Epithelial cell of esophagus (primary cell): ENCODE measurements around the gene HS3ST4.

ENCODE experiments used
- DNase-seq: peaks from one replicate; pipeline ENCODE4 v3.0.0; 2010; ENCODE audit warnings: low read depth
- H3K4me3 ChIP-seq: 2 replicates; pipeline ENCODE4 v1.5.1; 2011; ENCODE audit warnings: mild to moderate bottlenecking, low read length, control low read depth
- TF ChIP-seq, protein P1 (sequence below): IDR thresholded peaks from 2 replicates; pipeline ENCODE4 v1.5.1; 2011; ENCODE audit warnings: low read depth, mild to moderate bottlenecking, low read length, control low read depth, inconsistent platforms; ENCODE audit not compliant: insufficient read depth; ENCODE audit errors: missing control alignments

Gene HS3ST4

DNA sequence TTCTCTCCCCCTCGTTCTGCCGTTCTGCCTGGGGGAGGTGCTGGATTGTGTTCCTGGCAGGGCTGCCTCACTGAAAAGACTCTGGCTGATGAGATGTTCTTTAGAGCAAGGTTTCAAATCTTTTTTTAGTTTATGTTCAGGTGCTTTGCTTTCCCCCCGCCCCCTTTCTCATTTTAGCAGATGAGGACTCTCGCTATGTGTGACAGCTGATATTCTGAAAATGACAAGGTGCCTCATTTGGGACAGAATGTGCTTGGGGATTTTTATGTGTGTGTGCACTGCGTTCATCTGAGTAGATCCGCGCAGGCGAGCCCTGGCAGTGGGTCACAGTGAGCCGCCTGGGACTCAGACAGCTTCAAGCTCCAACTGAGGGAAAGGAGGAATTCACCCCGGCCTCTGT, 205.9 kb downstream of the HS3ST4 start:
- no peak for DNase-seq
- H3K4me3 ChIP-seq: no peak overlapping the region
- TF ChIP-seq, protein P1, sequence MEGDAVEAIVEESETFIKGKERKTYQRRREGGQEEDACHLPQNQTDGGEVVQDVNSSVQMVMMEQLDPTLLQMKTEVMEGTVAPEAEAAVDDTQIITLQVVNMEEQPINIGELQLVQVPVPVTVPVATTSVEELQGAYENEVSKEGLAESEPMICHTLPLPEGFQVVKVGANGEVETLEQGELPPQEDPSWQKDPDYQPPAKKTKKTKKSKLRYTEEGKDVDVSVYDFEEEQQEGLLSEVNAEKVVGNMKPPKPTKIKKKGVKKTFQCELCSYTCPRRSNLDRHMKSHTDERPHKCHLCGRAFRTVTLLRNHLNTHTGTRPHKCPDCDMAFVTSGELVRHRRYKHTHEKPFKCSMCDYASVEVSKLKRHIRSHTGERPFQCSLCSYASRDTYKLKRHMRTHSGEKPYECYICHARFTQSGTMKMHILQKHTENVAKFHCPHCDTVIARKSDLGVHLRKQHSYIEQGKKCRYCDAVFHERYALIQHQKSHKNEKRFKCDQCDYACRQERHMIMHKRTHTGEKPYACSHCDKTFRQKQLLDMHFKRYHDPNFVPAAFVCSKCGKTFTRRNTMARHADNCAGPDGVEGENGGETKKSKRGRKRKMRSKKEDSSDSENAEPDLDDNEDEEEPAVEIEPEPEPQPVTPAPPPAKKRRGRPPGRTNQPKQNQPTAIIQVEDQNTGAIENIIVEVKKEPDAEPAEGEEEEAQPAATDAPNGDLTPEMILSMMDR: no peak

DNA sequence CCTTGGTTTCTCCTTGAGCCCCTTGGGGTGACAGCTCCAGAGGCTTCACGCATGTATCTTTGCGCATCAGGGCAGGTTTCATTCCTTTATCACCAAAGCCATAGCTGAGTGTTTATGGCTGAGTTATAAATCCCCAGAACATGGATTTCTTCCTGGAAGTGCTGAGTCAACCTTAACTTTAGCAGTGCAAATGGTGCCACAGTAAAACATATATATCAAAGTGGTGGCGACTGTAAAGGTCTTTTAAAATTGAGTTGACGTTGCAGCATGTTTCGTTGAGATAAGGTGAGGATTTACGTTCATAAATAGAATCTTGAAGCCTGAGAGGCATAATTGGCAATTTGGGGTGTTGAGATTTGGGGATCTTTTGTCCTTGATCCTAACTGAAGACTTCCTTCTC, 214.1 kb downstream of the HS3ST4 start:
- H3K4me3 ChIP-seq: no peak overlapping the region
- TF ChIP-seq, protein P1: no peak
- no peak for DNase-seq

DNA sequence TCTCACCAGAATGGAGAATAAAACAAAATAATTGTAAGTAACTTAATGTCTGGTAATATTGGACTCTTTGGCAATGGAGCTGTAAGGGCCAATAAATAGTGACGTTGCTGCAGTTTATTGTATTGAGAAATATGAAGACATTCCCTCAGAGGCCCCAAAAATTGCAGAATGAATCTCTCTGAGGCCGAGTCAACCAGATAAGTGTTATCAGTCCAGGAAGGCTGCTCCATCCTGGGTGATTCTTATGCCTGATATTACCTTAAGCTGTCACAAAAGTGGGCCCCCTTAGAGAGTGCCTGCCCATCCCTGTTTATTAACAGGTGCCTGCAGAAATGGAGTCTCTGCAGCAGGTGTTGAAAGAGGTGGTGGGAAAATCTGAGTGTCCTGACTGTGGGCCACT, 219.2 kb downstream of the HS3ST4 start:
- TF ChIP-seq, protein P1: no peak
- DNase-seq: no peak

DNA sequence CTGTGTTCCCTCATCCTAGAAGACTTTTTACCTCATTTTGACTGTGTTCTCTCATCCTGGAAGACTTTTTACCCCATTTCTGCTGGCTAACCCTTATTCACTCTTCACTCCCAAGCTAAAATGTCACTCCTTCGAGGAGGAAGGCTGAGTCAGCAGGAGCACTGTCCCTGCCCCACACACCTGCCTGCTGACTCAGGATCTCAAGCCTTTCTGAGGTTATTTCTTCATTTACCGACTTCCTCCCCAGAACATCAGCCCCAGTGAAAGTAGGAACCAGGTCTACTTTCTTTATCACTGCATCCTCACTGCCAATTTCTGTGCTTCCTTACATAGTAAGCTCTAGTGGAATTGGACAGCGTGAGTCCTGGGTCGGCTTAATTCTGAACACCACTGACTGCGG, 220.6 kb downstream of the HS3ST4 start:
- H3K4me3 ChIP-seq: no peak overlapping the region
- TF ChIP-seq, protein P1: no peak
- DNase-seq: no peak

More for the DNA sequence above, 219.2 kb downstream of the HS3ST4 start:
- no peak overlapping the region for H3K4me3 ChIP-seq

DNA sequence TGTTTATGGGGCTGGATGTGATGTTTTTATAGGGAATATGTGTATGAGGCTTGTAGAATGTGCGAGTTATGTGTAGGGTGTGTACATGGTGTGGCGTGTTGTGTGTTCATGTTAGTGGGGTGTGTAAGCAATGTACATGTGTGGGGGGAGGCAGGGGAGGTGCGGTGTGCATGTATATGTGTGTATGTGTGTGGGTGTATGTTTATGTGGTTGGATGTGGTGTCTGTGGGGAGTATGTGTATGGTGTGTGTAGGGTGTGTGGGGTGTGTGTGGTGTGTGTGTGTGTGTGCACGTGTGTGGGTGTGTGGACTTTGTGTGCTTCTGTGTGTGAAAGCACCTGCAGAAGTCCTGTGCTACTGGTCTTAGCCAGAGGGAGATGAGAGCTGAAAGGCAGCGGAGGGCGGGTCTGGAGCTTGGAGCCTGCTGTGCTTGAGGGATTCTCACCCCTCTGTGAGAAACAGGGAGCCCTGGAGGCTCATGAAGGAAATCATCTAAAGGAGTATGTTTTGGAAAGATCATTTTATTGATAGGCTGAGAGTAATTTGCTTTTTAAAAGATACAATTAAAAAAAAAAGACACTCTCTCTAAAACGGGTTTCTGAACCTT, 222.7 kb downstream of the HS3ST4 start:
- no peak overlapping the region for H3K4me3 ChIP-seq
- TF ChIP-seq, protein P1: no peak
- no peak for DNase-seq

DNA sequence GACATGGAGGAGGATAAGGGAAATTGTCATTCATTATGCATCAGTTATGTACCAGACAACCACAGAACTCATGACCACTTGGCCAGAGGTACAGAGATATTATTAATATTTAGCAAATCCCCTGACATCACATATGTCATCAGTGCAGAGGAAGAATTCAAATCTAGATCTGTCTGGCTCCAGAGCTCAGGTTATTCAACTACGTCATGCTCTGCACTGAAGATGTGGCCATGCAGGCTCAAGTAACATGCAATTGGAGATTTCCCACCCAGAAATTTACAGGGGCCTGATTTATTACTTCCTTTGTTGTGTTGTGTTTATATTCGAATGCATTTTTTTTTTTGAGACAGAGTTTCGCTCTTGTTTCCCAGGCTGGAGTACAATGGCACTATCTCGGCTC, 224.3 kb downstream of the HS3ST4 start:
- no peak for DNase-seq
- TF ChIP-seq, protein P1: no peak
- H3K4me3 ChIP-seq: no peak overlapping the region

DNA sequence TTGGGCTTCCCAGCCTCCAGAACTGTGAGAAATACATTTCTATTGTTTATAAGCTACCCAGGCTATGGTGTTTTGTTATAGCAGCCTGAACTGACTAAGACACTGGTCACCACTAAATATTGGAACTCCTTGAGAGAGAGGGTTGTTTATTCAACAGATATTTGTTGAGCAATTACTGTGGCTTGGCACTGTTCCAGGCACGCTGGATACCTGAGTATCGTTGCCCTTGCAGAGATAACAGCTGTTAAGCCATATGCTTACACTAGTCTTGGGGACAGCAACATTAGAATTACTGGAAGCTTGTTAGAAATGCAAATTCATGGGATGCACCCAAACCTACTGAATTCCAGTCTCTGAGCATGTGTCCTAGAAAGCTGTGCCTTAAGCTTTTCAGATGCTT, 230.7 kb downstream of the HS3ST4 start:
- no peak for DNase-seq
- TF ChIP-seq, protein P1: no peak

More for the DNA sequence above, 230.7 kb downstream of the HS3ST4 start:
- H3K4me3 ChIP-seq: no peak overlapping the region
